ENCODE measurements around the gene ATAD3C. TPM values are rescaled to one million over a fixed set of nuclear protein-coding genes. Genes with fewer than 3 reads are reported as not detected.

Gene ATAD3C
- total and polyA plus RNA-seq, 10 of the 15 experiments (the other 5 are each of a cell fraction or from before 2014, with no cell fraction given): 0.03 to 3.1 (median 0.86) TPM

DNA sequence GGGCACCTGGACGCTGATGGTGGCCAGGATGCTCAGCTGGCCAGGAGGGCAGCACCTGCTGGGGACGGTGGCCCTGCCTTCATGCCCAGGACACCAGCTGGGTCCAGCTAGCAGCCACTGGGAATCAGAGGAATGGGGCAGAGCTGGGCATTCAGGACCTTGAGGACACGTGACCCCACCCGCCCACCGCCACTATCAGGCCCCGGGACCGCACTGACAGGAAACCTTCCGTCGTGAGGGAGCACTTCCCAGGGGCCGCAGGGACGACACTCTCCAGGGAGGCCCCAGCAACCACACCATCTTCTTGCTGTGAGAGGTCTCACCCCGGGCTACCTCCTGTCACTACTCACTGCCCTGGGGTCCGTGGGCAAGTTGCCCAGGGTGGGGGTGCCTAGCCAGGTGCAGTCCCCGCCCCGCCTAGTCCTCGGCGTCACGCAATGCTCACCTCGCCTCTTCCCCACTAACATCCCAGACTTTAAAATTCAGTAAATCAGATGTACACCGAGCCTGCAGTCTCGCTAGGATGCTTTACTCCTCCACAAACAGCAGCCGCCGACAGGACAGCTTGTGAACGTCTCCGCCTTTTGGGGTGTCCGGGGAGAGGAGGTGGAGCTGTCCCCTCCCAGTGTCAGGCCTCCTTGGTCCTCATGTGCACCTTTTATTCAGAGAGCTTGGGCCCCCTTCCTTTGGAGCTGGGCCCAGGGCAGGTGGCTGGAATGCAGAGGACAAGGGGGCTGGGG lies 9.1 kb upstream of the ATAD3C start:
- SMC1A ChIA-PET (ENCODE audit: uncharacterized antibody, unreplicated experiment): interaction anchor here (0.6 to 1.5 kb wide), 5 partner anchors 33 to 65 kb away, joined by 3 to 5 read pairs (median 3); partner anchors contain the start of genes AURKAIP1 and CCNL2

DNA sequence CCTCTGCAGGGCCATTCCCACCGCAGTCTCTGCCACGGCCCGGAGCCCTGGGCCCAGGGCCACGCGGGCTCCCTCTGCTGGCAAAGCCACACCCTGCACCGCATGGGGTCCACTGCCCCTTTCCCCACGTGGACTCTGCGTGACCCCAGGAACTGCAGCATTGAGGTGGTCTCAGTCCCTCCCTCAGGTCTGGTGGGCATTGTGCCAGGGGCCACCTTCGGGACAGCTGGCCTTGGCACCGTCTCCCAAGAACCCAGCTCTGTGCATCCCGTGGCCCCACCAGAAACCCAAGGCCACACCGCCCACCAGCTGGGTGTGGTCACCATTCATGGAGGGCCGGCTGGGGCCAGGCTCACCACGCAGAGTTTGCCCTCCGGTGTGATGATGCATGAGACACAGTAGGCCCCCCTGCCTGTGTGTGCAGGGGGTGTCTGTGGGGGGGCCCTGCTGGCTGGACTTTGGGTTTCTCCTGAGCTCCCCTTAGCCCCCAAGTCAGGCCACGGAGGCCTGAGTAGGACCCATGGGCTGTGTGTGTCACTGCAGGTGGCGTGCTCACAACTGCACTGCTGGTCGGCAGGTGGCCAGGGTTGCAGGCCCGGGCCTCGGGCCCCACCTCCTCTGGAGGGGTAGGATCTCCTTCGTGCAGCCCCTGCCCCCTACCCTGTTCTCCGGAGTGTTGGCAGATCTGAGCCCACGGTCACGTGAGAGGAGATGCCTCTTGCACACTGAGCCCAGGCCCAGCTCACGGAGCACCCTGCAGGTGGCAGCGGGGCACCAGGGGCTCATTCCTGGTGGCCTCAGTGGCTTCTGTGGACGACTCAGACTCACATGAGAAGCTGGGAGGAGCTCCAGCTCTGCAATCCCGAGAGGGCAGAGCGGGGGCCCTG lies 8.2 kb upstream of the ATAD3C start:
- Histone ChIP-seq H4K20me1 (ENCODE audit: control insufficient read depth, insufficient read depth) (no peaks in the 10 kb centered on the region), H2AFZ (ENCODE audit: control insufficient read depth, low read depth, low read length) (peak overlapping the region; percentile 47), H3K27ac (ENCODE audit: control insufficient read depth, insufficient read depth) (no peak overlapping the region), H3K27me3 (replicated peaks in 1 of 2; ENCODE audit: control insufficient read depth in 2 of 2, insufficient read depth in 2 of 2, low read length in 1 of 2) (no peaks in the 10 kb centered on the region), H3K36me3 (ENCODE audit: control insufficient read depth in 2 of 2, insufficient read depth in 2 of 2, low read length in 1 of 2) (no peaks in the 10 kb centered on the region), H3K4me3 (no peak overlapping the region), H3K4me2 (ENCODE audit: control insufficient read depth, insufficient read depth) (no peak overlapping the region), H3K79me2 (ENCODE audit: control insufficient read depth, insufficient read depth, low read length) (no peaks in the 10 kb centered on the region), H3K9ac (ENCODE audit: control insufficient read depth, insufficient read depth, low read length) (no peak overlapping the region), H3K9me3 (replicated peaks; ENCODE audit: control insufficient read depth, insufficient read depth, low read length) (no peaks in the 10 kb centered on the region), H3K4me1 (ENCODE audit: control insufficient read depth, insufficient read depth, low read length) (peaks cover 9% of the 10 kb centered on the region)
- no TSS peak for BruUV-seq (replicated peaks)
- no peak for FAIRE-seq
- ChIA-PET CTCF (interaction anchor here (0.5 to 2.7 kb wide), 18 partner anchors 8 to 96 kb away, joined by 3 to 17 read pairs (median 4); partner anchors contain the start of genes ATAD3C, CCNL2 and MRPL20), POLR2A (interaction anchor here (0.7 to 1.8 kb wide), 2 partner anchors 39 to 42 kb away, joined by 4 read pairs; partner anchors contain the start of gene CCNL2), SMC1A (ENCODE audit: uncharacterized antibody, unreplicated experiment) (interaction anchor here (0.6 to 1.5 kb wide), 8 partner anchors 21 to 69 kb away, joined by 3 to 5 read pairs (median 3); partner anchors contain the start of genes AURKAIP1 and CCNL2), RAD21 (ENCODE audit: unreplicated experiment) (interaction anchor here (1.0 to 1.9 kb wide), 7 partner anchors 19 to 63 kb away, joined by 3 to 5 read pairs (median 4); partner anchors contain the start of gene MRPL20)
- ATAC-seq: peak; percentile 83
- in situ Hi-C loops (cut with MboI): no loop called here
- no peak for DNase-seq (ENCODE audit: low read depth, low spot score)
- 27% methylated on average over 29 of the region's 29 CpGs for WGBS (ENCODE audit: insufficient coverage, insufficient replicate concordance, low lambda C conversion rate, missing lambda C conversion rate)
- intact Hi-C loops (cut with micrococcal nuclease; ENCODE audit: unreplicated experiment): loop anchor here (2.0 kb wide), 3 partner anchors 34 to 64 kb away; partner anchors contain the start of genes CCNL2 and MRPL20
- TF ChIP-seq PKNOX1 (IDR thresholded peaks at IDR 0.05) (no peak), NR2F1 (conservative IDR thresholded peaks at IDR 0.05) (peak; percentile 36; the same call in 1 of the 2 replicates), SMAD1 (IDR thresholded peaks at IDR 0.05; ENCODE audit: low read depth, partially characterized antibody) (no peak)
- TF ChIP-seq, protein P1, sequence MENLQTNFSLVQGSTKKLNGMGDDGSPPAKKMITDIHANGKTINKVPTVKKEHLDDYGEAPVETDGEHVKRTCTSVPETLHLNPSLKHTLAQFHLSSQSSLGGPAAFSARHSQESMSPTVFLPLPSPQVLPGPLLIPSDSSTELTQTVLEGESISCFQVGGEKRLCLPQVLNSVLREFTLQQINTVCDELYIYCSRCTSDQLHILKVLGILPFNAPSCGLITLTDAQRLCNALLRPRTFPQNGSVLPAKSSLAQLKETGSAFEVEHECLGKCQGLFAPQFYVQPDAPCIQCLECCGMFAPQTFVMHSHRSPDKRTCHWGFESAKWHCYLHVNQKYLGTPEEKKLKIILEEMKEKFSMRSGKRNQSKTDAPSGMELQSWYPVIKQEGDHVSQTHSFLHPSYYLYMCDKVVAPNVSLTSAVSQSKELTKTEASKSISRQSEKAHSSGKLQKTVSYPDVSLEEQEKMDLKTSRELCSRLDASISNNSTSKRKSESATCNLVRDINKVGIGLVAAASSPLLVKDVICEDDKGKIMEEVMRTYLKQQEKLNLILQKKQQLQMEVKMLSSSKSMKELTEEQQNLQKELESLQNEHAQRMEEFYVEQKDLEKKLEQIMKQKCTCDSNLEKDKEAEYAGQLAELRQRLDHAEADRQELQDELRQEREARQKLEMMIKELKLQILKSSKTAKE (IDR thresholded peaks at IDR 0.05; ENCODE audit: low read depth, poor library complexity, severe bottlenecking): no peak
- TF ChIP-seq, protein P2, sequence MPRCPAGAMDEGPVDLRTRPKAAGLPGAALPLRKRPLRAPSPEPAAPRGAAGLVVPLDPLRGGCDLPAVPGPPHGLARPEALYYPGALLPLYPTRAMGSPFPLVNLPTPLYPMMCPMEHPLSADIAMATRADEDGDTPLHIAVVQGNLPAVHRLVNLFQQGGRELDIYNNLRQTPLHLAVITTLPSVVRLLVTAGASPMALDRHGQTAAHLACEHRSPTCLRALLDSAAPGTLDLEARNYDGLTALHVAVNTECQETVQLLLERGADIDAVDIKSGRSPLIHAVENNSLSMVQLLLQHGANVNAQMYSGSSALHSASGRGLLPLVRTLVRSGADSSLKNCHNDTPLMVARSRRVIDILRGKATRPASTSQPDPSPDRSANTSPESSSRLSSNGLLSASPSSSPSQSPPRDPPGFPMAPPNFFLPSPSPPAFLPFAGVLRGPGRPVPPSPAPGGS (IDR thresholded peaks at IDR 0.05; ENCODE audit: borderline replicate concordance, insufficient read depth, low read depth, low read length, poor library complexity, severe bottlenecking): no peak

More for the DNA sequence above, 9.1 kb upstream of the ATAD3C start:
- intact Hi-C loops (cut with micrococcal nuclease; ENCODE audit: unreplicated experiment): loop anchor here (2.0 kb wide), 3 partner anchors 34 to 64 kb away; partner anchors contain the start of genes CCNL2 and MRPL20
- ChIA-PET POLR2A (interaction anchor here (1.8 kb wide), 1 partner anchor 41 kb away, joined by 4 read pairs; the partner anchor contains the start of gene CCNL2), RAD21 (ENCODE audit: unreplicated experiment) (interaction anchor here (1.2 to 1.9 kb wide), 4 partner anchors 18 to 64 kb away, joined by 3 to 5 read pairs (median 4); partner anchors contain the start of gene MRPL20), CTCF (interaction anchor here (0.7 to 2.7 kb wide), 15 partner anchors 9 to 95 kb away, joined by 3 to 17 read pairs (median 4); partner anchors contain the start of genes ATAD3C, CCNL2 and MRPL20)
- no peak overlapping the region for H3K9ac ChIP-seq (ENCODE audit: control insufficient read depth, insufficient read depth, low read length)
- H4K20me1 ChIP-seq (ENCODE audit: control insufficient read depth, insufficient read depth): no peaks in the 10 kb centered on the region
- 0 out of 2 replicates have a peak overlapping the region, but pooled peaks have one; percentile 22 for H3K4me2 ChIP-seq (ENCODE audit: control insufficient read depth, insufficient read depth)
- no peaks in the 10 kb centered on the region for H3K9me3 ChIP-seq (replicated peaks; ENCODE audit: control insufficient read depth, insufficient read depth, low read length)
- H3K79me2 ChIP-seq (ENCODE audit: control insufficient read depth, insufficient read depth, low read length): no peaks in the 10 kb centered on the region
- H2AFZ ChIP-seq (ENCODE audit: control insufficient read depth, low read depth, low read length): peak overlapping the region; percentile 47; the same call in 1 of the 2 replicates
- FAIRE-seq (no peak), DNase-seq (ENCODE audit: low read depth, low spot score) (no peak), ATAC-seq (no peak)
- in situ Hi-C loops (cut with MboI): no loop called here
- BruUV-seq (replicated peaks): no TSS peak
- no peak overlapping the region for H3K27ac ChIP-seq (ENCODE audit: control insufficient read depth, insufficient read depth)
- no peak for TF ChIP-seq SPI1 (IDR thresholded peaks at IDR 0.05; ENCODE audit: borderline replicate concordance, insufficient read depth, low read depth, low read length)
- H3K36me3 ChIP-seq (ENCODE audit: control insufficient read depth in 2 of 2, insufficient read depth in 2 of 2, low read length in 1 of 2): no peaks in the 10 kb centered on the region
- H3K4me3 ChIP-seq: no peak overlapping the region
- H3K27me3 ChIP-seq (replicated peaks in 1 of 2; ENCODE audit: control insufficient read depth in 2 of 2, insufficient read depth in 2 of 2, low read length in 1 of 2): no peaks in the 10 kb centered on the region
- peaks cover 9% of the 10 kb centered on the region for H3K4me1 ChIP-seq (ENCODE audit: control insufficient read depth, insufficient read depth, low read length)
- 68% methylated on average over 19 of the region's 26 CpGs for WGBS (ENCODE audit: insufficient coverage, insufficient replicate concordance, low lambda C conversion rate, missing lambda C conversion rate)

Measured in GM12878 (cell line).